HG03066 (cell line): ENCODE results near the gene DRD2.
"Not testable (repeated sequence)": the region's sequence is repeated elsewhere in the genome, so short reads cannot be mapped to it uniquely, and the experiment has no call there.

ENCODE experiments used
- ATAC-seq: cut with Tn5 transposase; IDR thresholded peaks from one replicate; pipeline ENCODE4 v1.9.1; 2021; ENCODE audit warnings: low read depth; ENCODE audit not compliant: unreplicated experiment

The DRD2 gene

DNA sequence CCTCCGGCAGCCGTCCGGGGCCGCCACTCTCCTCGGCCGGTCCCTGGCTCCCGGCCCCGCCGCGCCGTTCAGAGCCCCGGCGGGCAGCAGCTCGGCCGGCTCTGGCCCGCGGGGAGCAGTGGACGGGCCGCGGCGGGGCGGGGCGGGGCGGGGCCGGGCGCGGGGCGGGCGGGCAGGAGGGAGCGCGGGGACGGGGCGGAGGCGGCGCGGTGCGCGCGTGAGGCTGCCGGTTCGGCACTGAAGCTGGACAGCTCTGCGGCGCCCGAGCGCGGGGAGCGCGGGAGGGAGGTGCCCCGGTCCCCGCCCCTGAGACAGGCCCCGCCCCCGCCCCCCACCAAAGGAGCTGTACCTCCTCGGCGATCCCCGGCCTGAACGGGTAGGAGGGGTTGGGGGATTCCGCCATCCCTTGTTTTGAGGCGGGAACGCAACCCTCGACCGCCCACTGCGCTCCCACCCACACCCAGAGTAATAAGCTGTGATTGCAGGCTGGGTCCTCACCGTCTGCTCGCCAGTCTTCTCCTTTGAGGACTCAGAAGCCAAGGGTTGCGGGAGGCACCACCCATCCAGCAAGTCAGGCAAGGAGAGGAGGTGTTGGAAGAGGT lies at the start of gene DRD2:
Gene DRD2 (minus strand): TSS at position 239 of the 602 bp plus-strand sequence. CDS start 50,747 bp downstream, outside the sequence.
- ATAC-seq: no peak

DNA sequence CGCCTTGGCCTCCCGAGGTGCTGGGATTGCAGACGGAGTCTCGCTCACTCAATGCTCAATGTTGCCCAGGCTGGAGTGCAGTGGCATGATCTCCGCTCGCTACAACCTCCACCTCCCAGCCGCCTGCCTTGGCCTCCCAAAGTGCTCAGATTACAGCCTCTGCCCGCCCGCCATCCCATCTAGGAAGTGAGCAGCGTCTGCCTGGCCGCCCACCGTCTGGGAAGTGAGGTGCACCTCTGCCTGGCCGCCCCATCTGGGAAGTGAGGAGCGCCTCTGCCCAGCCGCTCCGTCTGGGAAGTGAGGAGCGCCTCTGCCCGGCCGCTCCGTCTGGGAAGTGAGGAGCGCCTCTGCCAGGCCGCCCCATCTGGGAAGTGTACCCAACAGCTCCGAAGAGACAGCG lies 48.7 kb upstream of the DRD2 start:
- ATAC-seq: not testable (repeated sequence)

DNA sequence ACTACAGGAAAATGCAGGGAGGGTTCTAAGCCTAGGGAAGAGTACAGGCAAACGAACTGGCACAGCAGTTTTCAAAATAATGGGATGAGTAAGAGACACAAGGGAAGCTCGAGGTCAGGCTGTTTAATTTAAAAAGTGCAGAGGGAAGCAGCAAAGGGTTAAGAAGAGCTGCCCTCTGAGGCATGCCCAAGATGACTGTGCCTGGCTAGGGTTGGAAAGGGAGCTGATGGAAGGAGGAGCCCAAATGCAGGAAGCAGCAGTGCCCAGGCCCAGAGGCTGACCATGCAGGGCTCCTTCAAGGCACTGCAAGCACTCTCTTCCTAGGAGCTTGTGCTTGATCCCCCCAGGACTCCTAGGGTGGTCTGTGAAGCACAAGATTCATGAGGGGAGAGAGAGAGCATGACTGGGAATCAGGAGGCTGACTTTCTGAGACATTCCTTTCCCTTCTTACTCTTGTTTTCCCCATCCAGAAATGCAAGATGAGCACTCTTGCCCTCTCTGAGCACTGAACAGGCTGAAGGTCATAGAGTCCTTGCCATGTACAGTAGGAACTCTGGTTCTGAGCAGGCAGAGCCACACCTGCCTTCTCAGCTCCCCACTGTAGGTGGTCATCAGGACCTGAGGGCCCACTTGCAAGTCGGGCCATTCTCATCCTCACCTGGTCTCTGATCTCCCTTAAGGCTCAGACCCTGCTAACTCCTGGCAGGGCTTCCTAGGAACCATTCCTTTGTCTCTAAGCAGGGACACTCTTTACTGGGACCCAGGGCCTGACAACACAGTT lies 46.7 kb upstream of the DRD2 start:
- ATAC-seq: no peak

DNA sequence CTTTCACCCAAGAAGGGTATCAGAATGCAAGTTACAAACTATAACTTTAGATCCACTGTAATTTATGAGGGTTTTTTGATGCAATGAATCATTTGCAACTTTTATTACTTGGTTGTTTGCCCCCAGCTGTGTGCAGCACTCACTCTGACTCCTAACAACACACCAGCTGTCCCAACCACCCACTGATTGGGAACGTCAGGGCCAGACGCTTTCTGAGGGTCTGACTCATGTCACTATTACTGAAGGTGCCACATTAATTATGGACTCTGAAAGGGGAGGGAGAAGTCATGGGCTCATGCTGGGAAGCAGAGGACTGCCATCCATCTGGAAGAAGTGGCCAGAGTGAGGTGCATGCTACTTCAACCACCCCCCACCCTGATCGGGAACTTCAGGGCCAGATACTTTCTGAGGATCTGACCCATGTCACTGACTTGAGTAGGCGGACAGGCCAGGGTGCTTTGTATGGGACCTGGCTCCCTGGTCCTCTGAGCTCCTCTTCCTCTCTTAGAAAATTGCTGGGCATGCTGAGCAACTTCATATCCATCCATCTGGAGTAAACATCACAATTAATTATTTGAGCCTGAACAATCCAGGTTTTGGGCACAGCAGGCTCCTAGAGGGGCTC lies 44.9 kb upstream of the DRD2 start:
- ATAC-seq: no peak

DNA sequence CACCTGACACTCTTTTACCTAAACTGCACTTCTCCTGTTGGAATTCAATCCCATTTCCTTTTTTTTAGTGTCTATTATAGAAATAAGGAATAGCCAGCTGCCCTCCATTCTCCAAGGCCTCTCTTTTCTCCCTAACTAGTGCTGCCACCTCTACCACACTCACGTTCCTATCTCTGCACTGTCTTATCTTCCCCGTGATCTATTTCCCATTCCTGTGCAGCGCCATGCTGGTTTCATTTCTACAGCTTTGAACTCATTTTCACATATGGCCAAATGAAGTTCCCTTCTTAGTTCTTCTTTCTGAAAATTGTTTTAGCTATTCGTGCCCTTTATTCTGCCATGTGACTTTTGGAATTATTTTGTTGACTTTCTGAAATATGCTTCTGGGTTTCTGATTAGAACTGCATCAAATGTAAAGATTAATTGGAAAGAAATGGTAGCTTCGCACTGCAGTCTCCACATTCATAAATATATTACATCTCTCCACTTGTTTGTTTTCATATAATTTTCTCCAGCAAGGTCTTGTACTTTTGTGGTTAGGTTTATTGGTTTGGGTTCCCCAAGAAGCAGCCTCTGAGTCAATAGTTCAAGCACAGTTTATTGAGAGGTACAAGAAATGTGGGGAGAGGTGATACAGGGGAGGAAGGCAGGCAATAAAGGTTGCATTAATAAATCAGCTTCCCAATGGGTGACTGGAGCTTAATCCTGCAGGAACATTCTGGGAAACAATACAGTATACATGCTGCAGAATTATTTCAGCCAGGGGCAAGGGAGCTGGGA lies 43.7 kb upstream of the DRD2 start:
- ATAC-seq: no peak

DNA sequence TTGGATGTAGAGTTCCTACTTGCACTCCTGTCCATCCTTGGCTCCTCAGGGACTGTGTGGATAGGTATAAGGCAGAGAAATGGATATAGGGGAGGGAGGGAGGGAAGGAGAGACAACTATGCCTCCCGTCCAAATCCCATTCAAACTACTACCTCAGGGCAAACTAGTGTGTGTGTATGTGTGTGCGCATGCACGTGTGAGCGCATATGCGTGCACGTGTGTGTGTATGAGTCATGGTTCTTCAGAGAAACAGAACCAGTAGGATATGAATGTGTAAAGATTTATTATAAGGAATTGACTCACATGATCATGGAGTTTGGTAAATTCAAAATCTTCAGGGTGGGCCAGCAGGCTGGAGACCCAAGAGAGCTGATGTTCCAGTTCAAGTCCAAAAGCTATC lies 42.2 kb upstream of the DRD2 start:
- no peak for ATAC-seq

DNA sequence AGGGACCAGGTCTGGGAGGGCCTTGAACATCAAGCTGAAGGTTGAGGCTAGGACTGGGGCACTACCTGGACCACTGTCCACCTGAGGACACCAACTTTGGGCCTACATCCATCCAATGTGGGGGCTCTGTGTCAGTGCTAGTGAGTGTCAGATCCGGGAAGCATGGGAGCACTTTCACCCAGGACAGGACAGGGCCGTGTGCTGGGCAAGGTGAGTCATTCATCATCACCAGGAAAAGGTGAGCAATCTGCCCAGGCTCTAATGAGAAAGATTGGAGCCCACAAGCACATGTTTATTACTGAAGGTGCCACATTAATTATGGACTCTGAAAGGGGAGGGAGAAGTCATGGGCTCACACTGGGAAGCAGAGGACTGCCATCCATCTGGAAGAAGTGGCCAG lies 39.7 kb upstream of the DRD2 start:
- ATAC-seq: no peak

DNA sequence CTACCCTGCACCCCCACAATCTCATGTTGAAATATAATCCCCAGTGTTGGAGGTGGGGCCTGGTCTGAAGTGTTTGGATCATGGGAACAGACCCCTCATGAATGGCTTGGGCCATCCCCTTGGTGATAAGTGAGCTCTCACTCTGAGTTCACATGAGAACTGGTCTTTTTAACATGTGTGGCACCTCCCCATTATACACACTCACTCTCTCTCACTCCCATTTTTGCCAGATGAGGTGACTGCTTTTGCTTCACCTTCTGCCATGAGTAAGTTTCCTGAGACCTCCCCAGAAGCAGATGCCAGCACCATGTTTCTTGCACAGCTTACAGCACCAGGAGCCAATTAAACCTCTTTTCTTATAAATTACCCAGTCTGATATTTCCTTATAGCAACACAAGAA lies 32.1 kb upstream of the DRD2 start:
- ATAC-seq: no peak

DNA sequence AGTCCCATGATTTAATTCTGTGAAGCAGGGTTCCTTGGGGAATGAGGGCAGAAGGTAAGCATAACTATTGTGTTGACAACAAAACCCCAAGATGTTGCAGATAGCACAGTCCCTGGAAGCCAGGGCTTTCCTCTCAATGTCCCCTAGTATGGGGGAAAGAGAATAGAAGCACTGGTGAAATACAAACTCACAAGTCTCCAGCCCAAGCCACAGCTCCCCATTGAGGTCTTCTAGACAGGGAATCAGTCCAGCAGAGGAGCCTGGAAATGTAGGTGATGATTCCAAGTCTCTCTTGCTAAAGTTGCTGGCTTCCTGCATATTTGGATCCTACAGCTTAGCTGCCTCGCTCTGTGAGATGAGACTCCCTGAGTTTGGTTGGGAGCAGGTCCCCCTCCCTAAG lies 31.7 kb upstream of the DRD2 start:
- ATAC-seq: no peak

DNA sequence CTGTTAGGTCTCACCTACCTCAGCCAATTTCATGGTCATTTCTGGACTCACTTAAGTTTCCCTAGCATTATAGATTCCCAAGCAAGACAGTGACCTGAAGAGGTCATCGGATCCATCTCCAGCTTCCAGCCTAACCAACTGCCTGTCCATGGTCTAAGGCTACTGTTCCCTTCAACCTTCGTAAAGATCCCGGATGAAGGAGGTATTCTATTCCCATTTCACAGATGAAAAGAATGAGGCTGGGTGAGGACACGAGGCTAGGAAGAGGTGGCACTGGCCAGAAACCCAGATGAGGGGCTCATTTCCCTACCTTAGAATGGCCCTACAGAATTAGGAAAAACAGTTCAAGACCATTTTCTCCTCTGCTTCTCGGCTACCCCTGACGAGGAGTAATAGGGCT lies 31.3 kb upstream of the DRD2 start:
- ATAC-seq: no peak

DNA sequence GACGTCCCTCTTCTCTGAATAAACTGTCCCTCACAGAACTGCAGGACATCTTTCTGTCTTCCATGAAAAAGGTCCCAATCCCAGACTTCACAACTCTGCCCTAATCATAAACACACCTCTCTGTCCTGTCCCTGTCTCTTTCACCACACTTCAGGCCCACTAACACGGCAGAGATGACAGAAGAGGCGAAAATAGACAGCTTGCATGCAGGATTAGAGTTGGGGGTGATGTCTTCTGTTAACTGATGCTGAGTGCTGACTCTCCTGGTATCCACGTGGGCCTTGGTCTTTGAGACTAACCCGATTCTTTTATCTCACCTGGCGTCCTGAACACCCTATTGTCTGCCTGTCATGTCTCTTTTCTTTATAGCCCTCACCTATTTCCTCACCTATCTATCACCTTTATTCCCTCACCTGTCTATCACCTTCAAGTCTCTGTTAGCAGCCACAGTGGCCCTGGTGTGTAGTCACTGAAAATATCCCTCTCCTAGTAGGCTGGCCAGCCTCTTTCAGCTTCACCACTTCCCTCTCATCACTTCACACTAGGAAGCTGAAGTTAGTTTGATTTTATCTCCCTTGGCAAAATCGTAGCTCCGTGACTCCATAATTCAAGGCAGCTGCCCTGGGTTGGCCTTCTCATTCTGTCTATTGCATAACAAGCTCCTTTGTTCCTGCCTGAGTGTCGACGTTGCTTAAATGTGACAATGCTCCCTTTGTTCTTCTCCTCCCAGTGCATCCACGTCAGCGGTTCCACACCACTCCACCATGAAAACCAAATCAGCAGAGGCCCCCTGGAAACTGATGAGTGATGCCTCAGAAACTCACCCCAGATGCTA lies 30.6 kb upstream of the DRD2 start:
- no peak for ATAC-seq

DNA sequence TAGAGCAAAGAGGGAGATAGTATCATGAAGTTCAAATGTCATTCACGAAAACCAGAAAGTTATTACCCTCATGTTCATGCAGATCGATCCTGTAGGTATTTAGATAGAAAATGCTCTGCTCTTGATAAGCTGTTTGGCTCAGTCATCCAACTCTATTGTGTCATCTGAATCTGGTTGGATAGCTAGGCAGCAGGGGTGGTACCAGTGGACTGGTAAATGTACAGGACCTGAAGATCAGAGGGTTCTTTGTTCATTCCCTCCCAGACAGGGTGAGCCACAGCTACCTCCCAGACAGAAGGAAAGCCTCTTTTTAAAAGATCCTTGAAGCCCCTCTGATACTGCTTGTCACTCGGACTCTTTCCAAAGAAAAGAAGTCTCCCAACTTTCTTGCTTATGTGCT lies 29.8 kb upstream of the DRD2 start:
- no peak for ATAC-seq

DNA sequence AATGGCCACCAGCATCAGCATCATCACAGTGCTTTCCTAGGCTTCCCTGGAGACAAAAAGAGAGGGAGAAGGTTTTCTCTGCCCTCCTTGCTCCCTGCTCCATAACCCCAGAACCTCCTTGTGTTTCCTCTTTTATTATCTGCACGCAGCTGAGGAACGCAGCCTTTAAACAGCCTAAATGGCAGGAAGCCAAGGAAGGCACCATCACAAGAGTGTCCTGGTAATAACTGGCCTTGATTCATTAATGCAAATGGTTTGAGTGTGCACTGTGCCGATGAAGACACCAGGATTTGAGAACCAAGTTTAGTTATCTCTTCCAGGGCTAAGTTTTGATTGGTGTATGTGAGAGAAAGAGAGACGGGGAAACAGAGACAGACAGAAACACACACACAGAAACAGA lies 29.4 kb upstream of the DRD2 start:
- no peak for ATAC-seq

DNA sequence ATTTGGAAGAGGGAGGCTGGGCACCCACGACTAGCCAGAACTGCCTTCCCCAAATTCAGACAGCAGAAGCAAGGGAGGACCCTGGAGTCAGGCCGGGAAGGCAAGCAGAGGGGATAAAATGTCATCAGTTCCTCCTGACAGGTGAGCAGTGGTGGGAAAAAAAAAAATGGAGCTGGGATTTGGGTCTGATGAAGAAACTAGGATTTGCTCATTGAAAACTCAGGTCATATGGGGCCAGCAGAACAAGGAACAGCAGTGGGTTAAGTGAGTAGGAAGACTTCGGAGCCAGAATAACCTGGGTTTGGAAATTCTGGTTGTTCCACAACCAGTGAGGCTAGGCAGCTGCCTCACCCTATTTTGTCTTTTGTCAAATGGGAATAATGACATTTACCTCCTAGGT lies 28.9 kb upstream of the DRD2 start:
- no peak for ATAC-seq

DNA sequence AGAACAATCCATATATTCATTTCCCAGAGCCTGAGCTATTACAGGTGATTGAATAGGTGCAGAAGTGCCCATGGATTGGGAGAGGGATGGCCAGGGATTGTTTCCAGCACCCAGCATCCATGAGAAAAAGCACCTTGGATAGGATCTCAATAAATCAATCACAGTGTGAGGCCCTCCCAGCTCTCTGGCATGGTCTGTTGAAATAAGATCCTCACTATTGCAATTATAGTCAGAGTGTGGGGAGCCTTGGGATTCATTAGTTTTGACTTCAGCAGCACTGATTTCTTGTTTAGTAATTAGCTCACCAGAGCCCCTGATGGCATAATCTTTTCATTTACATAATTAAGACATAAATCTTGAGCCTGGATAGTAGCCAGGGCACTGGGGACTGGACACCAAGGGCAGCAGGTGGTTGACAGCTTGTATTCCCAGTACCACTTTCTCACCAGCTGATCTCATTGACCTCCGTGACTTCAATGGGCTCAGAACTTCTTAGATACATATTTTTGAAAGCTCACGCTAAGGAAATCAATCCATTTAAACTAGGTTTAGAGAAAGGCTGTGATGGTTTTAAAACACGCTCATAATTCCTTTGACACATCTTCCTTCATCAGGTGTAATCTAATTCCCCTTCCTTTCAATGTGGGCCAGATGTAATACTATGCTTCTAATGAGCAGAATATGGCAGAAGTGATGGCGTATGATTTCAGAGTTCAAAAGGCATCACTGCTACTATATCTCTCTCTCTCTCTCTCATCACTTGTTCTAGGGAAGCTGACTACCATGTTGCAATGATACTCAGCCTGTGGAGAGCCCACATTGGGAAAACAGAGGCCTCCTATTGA lies 22.1 kb upstream of the DRD2 start:
- ATAC-seq: no peak

DNA sequence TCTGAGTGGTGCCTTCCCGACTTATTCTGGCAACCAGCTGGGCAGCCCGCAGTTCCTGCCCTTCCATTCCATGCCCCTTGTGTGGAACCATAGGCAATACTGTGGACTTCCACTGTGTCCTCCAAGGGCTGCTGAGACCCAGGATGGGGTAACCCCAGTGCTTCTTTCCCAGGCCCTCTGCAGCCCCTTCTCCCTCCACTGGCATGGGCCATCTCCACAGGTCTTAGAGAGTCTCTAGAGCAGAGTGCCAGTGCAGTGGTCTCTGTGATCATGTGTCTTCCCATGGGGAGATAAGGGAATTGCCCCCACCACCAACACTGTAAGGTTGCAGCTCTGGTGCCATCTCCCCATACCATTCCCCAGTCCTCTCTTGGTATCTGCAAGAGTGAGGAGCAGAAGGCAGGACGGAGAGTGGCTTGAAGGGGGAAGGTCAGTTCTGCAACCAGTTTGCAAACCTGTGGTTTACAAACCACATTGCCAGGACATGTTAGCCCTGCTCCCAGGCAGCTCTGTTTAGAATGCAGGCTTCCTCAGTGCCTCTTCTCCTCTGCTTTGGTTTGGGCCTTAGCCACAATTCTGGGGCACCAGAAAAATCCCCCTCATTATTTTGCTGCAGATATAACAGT lies 20.9 kb upstream of the DRD2 start:
- no peak for ATAC-seq

DNA sequence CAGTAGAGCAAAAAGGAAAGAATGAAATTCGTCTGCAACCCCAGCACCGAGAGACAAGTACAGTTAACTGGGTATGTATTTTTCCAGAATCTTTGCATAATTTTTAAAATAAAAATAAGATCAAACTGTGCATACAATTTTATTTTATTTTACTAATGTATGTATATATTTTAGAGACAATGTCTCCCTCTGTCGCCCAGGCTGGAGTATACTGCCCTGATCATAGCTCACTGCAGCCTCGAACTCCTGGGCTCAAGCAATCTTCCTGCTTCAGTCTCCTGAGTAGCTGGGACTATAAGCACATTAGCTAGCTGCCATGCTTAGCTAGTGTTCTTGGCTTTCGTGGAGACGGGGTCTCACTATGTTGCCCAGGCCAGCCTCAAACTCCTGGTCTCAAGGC lies 18.8 kb upstream of the DRD2 start:
- no peak for ATAC-seq

DNA sequence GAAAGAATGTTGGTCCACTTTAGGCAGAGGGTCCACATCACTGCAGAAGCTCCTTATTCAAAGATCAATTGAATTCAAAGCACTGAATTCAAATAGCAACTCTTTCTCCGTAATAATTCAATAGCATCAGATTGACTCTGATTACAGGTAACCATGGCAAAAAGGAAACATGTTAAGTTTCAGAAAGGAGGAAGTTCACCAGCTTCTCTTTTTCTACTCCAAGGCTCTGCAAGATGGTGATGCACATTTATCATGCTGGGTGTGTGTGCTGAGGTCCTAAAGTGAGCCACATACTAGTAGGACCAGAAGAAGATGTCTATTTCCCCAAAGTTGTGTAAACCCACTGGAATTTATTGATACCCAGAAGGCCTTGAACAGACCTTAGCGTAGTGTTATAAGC lies 18.0 kb upstream of the DRD2 start:
- ATAC-seq: no peak

DNA sequence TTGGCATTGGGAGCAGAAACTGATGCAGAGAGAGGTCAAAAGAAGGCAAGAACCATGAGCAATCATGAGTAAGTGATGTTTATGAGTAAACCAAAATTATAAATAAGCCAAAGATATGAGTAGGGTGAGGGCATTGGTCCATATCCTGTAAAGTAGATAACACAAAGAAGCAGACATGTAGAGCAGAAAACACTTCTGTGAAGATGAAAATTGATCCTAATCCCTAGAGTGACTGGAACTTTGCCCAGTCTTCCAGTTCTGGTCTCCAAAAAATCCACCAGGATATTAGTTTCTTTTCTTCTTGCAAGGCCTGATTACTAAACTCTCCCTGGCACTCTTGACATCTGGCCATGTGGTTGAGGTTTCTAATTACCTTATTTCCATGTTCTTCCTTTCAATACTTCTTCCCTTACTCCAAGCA lies 13.7 kb upstream of the DRD2 start:
- no peak for ATAC-seq
